GM23338 (cell line): ENCODE measurements around the gene COL9A3. TPM values are rescaled to one million over a fixed set of nuclear protein-coding genes. Genes with fewer than 3 reads are reported as not detected.

ENCODE experiments used
- ATAC-seq: fragments of 200-7000 bp; cut with Tn5 transposase; 3 replicates; pipeline ENCODE4 v1.9.1; 2020
- DNase-seq: peaks from one replicate; pipeline ENCODE4 v3.0.0-alpha.2; 2015; ENCODE audit warnings: low spot score
- H2AFZ ChIP-seq: fragments of 200-600 bp; sonication (generic); 2 replicates; pipeline ENCODE4 v1.8.0; 2016; ENCODE audit warnings: antibody characterized with exemption, mild to moderate bottlenecking, moderate library complexity
- H3F3A ChIP-seq: fragments of 200-600 bp; sonication (generic); replicated peaks from 2 replicates; pipeline ENCODE4 v1.8.0; 2017; ENCODE audit warnings: antibody characterized with exemption, mixed run types, low read depth
- H3K27ac ChIP-seq: fragments of 200-600 bp; sonication (generic); 2 replicates; pipeline ENCODE4 v1.6.1; 2016; ENCODE audit warnings: low read depth
- H3K27me3 ChIP-seq: fragments of 200-600 bp; sonication (generic); 2 replicates; pipeline ENCODE4 v1.8.0; 2016; ENCODE audit warnings: mild to moderate bottlenecking, mixed run types, moderate library complexity; ENCODE audit not compliant: insufficient read depth
- H3K36me3 ChIP-seq: fragments of 200-600 bp; sonication (generic); 2 replicates; pipeline ENCODE4 v1.8.0; 2016; ENCODE audit warnings: mild to moderate bottlenecking; ENCODE audit not compliant: insufficient read depth
- H3K4me1 ChIP-seq: fragments of 200-600 bp; sonication (generic); 2 replicates; pipeline ENCODE4 v1.8.0; 2016; ENCODE audit warnings: mild to moderate bottlenecking, moderate library complexity; ENCODE audit not compliant: insufficient read depth
- H3K4me2 ChIP-seq: fragments of 200-600 bp; sonication (generic); 2 replicates; pipeline ENCODE4 v1.7.1; 2017; ENCODE audit warnings: mixed run types
- H3K4me3 ChIP-seq: fragments of 200-600 bp; sonication (generic); 2 replicates; pipeline ENCODE4 v1.6.1; 2016; ENCODE audit warnings: mixed run types
- H3K79me2 ChIP-seq: fragments of 200-600 bp; sonication (generic); replicated peaks from 2 replicates; pipeline ENCODE4 v1.8.0; 2017; ENCODE audit warnings: mild to moderate bottlenecking; ENCODE audit not compliant: insufficient read depth
- H3K9me2 ChIP-seq: fragments of 200-600 bp; sonication (generic); 2 replicates; pipeline ENCODE4 v1.8.0; 2017; ENCODE audit not compliant: insufficient read depth
- H4K20me1 ChIP-seq: fragments of 200-600 bp; sonication (generic); replicated peaks from 2 replicates; pipeline ENCODE4 v1.8.0; 2017; ENCODE audit warnings: mild to moderate bottlenecking; ENCODE audit not compliant: insufficient read depth
- H3K27ac Mint-ChIP-seq: 2 replicates; pipeline ENCODE4 v1.8.0; 2020; ENCODE audit warnings: inconsistent platforms, mild to moderate bottlenecking, moderate library complexity, mixed read lengths
- H3K27me3 Mint-ChIP-seq: 3 replicates; pipeline ENCODE4 v1.8.0; 2022; ENCODE audit warnings: low read depth, mild to moderate bottlenecking, moderate library complexity, mixed read lengths, inconsistent platforms; ENCODE audit not compliant: insufficient read depth, poor library complexity
- H3K36me3 Mint-ChIP-seq: 3 replicates; pipeline ENCODE4 v1.8.0; 2021; ENCODE audit warnings: low read depth, mild to moderate bottlenecking, inconsistent platforms, moderate library complexity, mixed read lengths
- H3K4me1 Mint-ChIP-seq: 3 replicates; pipeline ENCODE4 v1.8.0; 2020; ENCODE audit warnings: mild to moderate bottlenecking, inconsistent platforms, mixed read lengths
- H3K4me3 Mint-ChIP-seq: 3 replicates; pipeline ENCODE4 v1.8.0; 2021; ENCODE audit warnings: moderate library complexity, mild to moderate bottlenecking, inconsistent platforms, mixed read lengths
- H3K9me3 Mint-ChIP-seq: 3 replicates; pipeline ENCODE4 v1.8.0; 2020; ENCODE audit warnings: moderate library complexity, mild to moderate bottlenecking, inconsistent platforms, mixed read lengths
- ETS1 ChIP-seq: IDR thresholded peaks from 2 replicates; pipeline ENCODE4 v1.6.1; 2016; ENCODE audit warnings: antibody characterized with exemption
- EZH2 ChIP-seq: fragments of 200-600 bp; sonication (generic); IDR thresholded peaks from one replicate; pipeline ENCODE4 v1.8.0; 2017; ENCODE audit warnings: antibody characterized with exemption, mild to moderate bottlenecking, low read depth; ENCODE audit not compliant: unreplicated experiment
- EZH2phosphoT487 ChIP-seq: fragments of 200-600 bp; sonication (generic); IDR thresholded peaks from one replicate; pipeline ENCODE4 v1.8.1; 2018; ENCODE audit warnings: antibody characterized with exemption; ENCODE audit not compliant: unreplicated experiment
- JUNB ChIP-seq: IDR thresholded peaks from one replicate; pipeline ENCODE4 v1.6.1; 2016; ENCODE audit warnings: antibody characterized with exemption; ENCODE audit not compliant: unreplicated experiment
- NANOG ChIP-seq: IDR thresholded peaks from 2 replicates; pipeline ENCODE4 v1.6.1; 2016; ENCODE audit warnings: antibody characterized with exemption, borderline replicate concordance
- POLR2AphosphoS5 ChIP-seq: IDR thresholded peaks from 2 replicates; pipeline ENCODE4 v1.6.1; 2016; ENCODE audit warnings: antibody characterized with exemption, low read depth
- REST ChIP-seq: IDR thresholded peaks from one replicate; pipeline ENCODE4 v1.6.1; 2018; ENCODE audit warnings: antibody characterized with exemption; ENCODE audit not compliant: unreplicated experiment
- STAT1 ChIP-seq: IDR thresholded peaks from one replicate; pipeline ENCODE4 v1.6.1; 2016; ENCODE audit warnings: antibody characterized with exemption; ENCODE audit not compliant: unreplicated experiment
- ZNF114 ChIP-seq: fragments of 250-450 bp; sonication (Bioruptor Pico); IDR thresholded peaks from 2 replicates; pipeline ENCODE4 v1.5.0; 2020; ENCODE audit warnings: mild to moderate bottlenecking, moderate library complexity
- ZNF331 ChIP-seq: fragments of 250-450 bp; sonication (Bioruptor Pico); IDR thresholded peaks from 2 replicates; pipeline ENCODE4 v1.5.0; 2020; ENCODE audit warnings: low read depth, mild to moderate bottlenecking, moderate library complexity
- polyA plus RNA-seq: library from polyadenylated mRNA; unstranded; fragments of >200 nt; fragmentation: Nextera tagmentation; extraction: Ambion mirVana; gene quantifications from 2 replicates; pipeline ENCODE4 v1.2.1, GENCODE V29; 2016
- total RNA-seq: library from RNA; depleted of rRNA; stranded (reverse); fragments of >200 nt; shearing (Covaris generic); gene quantifications from 2 replicates; pipeline ENCODE4 v1.2.3, GENCODE V29; 2014

The COL9A3 gene
- total and polyA plus RNA-seq, 2 experiments from 2014 or later: 74.9 to 113 TPM

GRCh38 chr20:62860924-62861691 lies 44.3 kb downstream of the COL9A3 start:
- peaks cover 14% of the 10 kb centered on the region for H3K36me3 ChIP-seq
- H3K79me2 ChIP-seq: peaks cover 30% of the 10 kb centered on the region
- H3K9me2 ChIP-seq: no peaks in the 10 kb centered on the region
- Mint-ChIP-seq H3K36me3 (peaks cover 19% of the 10 kb centered on the region), H3K9me3 (peaks cover 8% of the 10 kb centered on the region; the same call in 2 of the 3 replicates), H3K27me3 (peaks cover 15% of the 10 kb centered on the region), H3K4me3 (peak overlapping the region; percentile 53; the same call in 2 of the 3 replicates), H3K4me1 (peaks cover 28% of the 10 kb centered on the region), H3K27ac (no peak overlapping the region)
- TF ChIP-seq REST: no peak
- TF ChIP-seq JUNB: no peak
- TF ChIP-seq EZH2: no peak
- no peak for TF ChIP-seq NANOG
- no peak for TF ChIP-seq STAT1
- TF ChIP-seq ZNF331 (CRISPR knock-in tag): no peak
- no peak for TF ChIP-seq EZH2phosphoT487
- no peak for TF ChIP-seq ZNF114 (CRISPR knock-in tag)
- peaks cover 15% of the 10 kb centered on the region; the same call in 1 of the 2 replicates for H3F3A ChIP-seq
- H2AFZ ChIP-seq: no peak overlapping the region
- peak overlapping the region; percentile 96; the same call in 1 of the 2 replicates for H3K4me2 ChIP-seq
- peaks cover 10% of the 10 kb centered on the region; the same call in 1 of the 2 replicates for H3K4me1 ChIP-seq
- no peak; the same call in 1 of the 3 replicates for ATAC-seq
- DNase-seq: peak; percentile 46
- H4K20me1 ChIP-seq: peaks cover 23% of the 10 kb centered on the region
- peaks cover 10% of the 10 kb centered on the region for H3K27me3 ChIP-seq
- no peak overlapping the region for H3K27ac ChIP-seq
- H3K4me3 ChIP-seq: peak overlapping the region; percentile 70

DNA sequence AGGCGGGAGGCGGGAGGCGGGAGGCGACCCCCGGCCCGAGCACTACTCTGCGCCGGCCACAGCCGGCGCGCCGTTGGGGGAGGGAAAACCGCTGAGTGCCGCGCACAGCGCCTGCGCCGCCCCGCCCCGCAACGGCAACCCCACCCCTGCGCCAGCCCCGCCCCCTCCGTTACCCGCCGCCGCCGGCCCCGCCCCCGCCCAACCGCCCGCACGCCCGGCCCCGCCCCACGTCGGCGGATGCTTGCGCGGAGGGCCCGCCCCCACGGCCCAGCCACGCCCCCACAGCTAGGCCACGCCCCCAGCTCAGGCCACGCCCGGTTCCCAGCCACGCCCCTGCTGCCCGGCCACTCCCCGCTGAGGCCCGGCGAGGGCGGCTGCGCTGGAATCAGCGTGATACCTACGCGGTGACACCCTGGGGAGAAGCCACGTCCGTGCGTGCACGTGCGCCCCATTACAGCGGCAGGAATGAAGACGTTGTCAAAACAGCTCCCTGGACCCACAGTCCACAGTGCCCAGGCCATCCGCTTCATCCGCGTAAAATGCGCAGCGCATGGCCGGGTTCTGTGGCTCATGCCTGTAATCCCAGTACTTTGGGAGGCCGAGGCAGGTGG lies 45.0 kb downstream of the COL9A3 start, which contains the start of gene TCFL5:
TCFL5 (minus strand) TSS at position 97 of the 611 bp plus-strand sequence. CDS start 152 bp downstream, outside the sequence.
- Histone ChIP-seq H3K27me3 (peaks cover 10% of the 10 kb centered on the region), H3K4me3 (peak within 1 kb of the TSS; percentile 70), H3K79me2 (peaks cover 30% of the 10 kb centered on the region), H3K36me3 (peaks cover 9% of the 10 kb centered on the region), H4K20me1 (peaks cover 23% of the 10 kb centered on the region), H3K4me1 (peaks cover 10% of the 10 kb centered on the region; the same call in 1 of the 2 replicates), H3K9me2 (no peaks in the 10 kb centered on the region), H2AFZ (peak within 1 kb of the TSS; percentile 74; the same call in 1 of the 2 replicates), H3F3A (peaks cover 15% of the 10 kb centered on the region; the same call in 1 of the 2 replicates), H3K4me2 (peak within 1 kb of the TSS; percentile 96), H3K27ac (no peak within 1 kb of the TSS)
- Mint-ChIP-seq H3K36me3 (peaks cover 18% of the 10 kb centered on the region), H3K9me3 (peaks cover 8% of the 10 kb centered on the region; the same call in 2 of the 3 replicates), H3K4me1 (peaks cover 28% of the 10 kb centered on the region), H3K27ac (no peak within 1 kb of the TSS; the same call in 1 of the 2 replicates), H3K4me3 (peak within 1 kb of the TSS; percentile 71), H3K27me3 (peaks cover 15% of the 10 kb centered on the region)
- DNase-seq (peak; percentile 81), ATAC-seq (peak; percentile 43)
- TF ChIP-seq ETS1 (no peak), POLR2AphosphoS5 (peak; percentile 33; the same call in 1 of the 2 replicates)
